Tibial nerve (tissue), 4 donors: Measurements from ENCODE around the gene LIMD2. TPM values are rescaled to one million over a fixed set of nuclear protein-coding genes. Genes with fewer than 3 reads are reported as not detected.

Source experiments
- DNase-seq, 2 donors: peaks; one replicate each; pipeline ENCODE4 v3.0.0-alpha.2; 2019; ENCODE audit warnings: low spot score in 2 of 2
- H3K27ac ChIP-seq, 4 donors: fragments of 200-600 bp; sonication (generic) in 3 of 4; one replicate each; pipeline ENCODE4 v1.5.1; 2017 to 2019; ENCODE audit warnings: mild to moderate bottlenecking in 1 of 4
- H3K27me3 ChIP-seq, 2 donors: fragments of 200-600 bp; sonication (generic) in 1 of 2; one replicate each; pipeline versions ENCODE4 v1.5.1 to v1.6.0; 2017 to 2019
- H3K36me3 ChIP-seq, 3 donors: fragments of 200-600 bp; sonication (generic); one replicate each; pipeline ENCODE4 v1.5.1; 2018 to 2019
- H3K4me1 ChIP-seq, 4 donors: fragments of 200-600 bp; sonication (generic) in 3 of 4; one replicate each; pipeline ENCODE4 v1.5.1; 2017 to 2019
- H3K4me3 ChIP-seq, 4 donors: fragments of 200-600 bp; sonication (generic) in 3 of 4; one replicate each; pipeline ENCODE4 v1.5.1; 2017 to 2019; ENCODE audit warnings: mild to moderate bottlenecking in 1 of 4, moderate library complexity in 1 of 4
- H3K9me3 ChIP-seq, 4 donors: fragments of 200-600 bp; sonication (generic) in 3 of 4; one replicate each; pipeline ENCODE4 v1.5.1; 2017 to 2019
- EP300 ChIP-seq, 2 donors: sonication (generic); formaldehyde crosslinking; IDR thresholded peaks; one replicate each; pipeline ENCODE4 v1.6.1; 2017; ENCODE audit warnings: antibody characterized with exemption in 2 of 2, mild to moderate bottlenecking in 1 of 2
- POLR2A ChIP-seq, 2 donors: fragments of 450-650 bp; IDR thresholded peaks; one replicate each; pipeline ENCODE4 v1.6.1; 2017; ENCODE audit warnings: antibody characterized with exemption in 2 of 2, mild to moderate bottlenecking in 2 of 2, moderate library complexity in 2 of 2
- WGBS, 2 donors: methylation state at CpG; one replicate each; pipeline ENCODE4 v1.1.5; 2018; 5-methylcytosine and 5-hydroxymethylcytosine counted together
- total RNA-seq, 4 donors: library from RNA; depleted of rRNA; stranded (reverse); fragments of >200 nt; gene quantifications; one replicate each; pipeline ENCODE4 v1.1.0, GENCODE V29; 2016
- TF ChIP-seq, protein P1 (sequence below), 5 experiments: fragments of 200-600 bp in 3 of 5; fragments of 450-650 bp in 2 of 5; sonication (generic) in 3 of 5; IDR thresholded peaks; one replicate each; pipeline ENCODE4 v1.5.1; 2016 to 2019; ENCODE audit warnings: antibody characterized with exemption in 5 of 5, mild to moderate bottlenecking in 3 of 5, moderate library complexity in 2 of 5

The LIMD2 gene
- 10 to 100 TPM in 3 of 4 donors, 1 to 10 TPM in 1; 7.5 to 40.2 (median 25.2) TPM for total RNA-seq

DNA sequence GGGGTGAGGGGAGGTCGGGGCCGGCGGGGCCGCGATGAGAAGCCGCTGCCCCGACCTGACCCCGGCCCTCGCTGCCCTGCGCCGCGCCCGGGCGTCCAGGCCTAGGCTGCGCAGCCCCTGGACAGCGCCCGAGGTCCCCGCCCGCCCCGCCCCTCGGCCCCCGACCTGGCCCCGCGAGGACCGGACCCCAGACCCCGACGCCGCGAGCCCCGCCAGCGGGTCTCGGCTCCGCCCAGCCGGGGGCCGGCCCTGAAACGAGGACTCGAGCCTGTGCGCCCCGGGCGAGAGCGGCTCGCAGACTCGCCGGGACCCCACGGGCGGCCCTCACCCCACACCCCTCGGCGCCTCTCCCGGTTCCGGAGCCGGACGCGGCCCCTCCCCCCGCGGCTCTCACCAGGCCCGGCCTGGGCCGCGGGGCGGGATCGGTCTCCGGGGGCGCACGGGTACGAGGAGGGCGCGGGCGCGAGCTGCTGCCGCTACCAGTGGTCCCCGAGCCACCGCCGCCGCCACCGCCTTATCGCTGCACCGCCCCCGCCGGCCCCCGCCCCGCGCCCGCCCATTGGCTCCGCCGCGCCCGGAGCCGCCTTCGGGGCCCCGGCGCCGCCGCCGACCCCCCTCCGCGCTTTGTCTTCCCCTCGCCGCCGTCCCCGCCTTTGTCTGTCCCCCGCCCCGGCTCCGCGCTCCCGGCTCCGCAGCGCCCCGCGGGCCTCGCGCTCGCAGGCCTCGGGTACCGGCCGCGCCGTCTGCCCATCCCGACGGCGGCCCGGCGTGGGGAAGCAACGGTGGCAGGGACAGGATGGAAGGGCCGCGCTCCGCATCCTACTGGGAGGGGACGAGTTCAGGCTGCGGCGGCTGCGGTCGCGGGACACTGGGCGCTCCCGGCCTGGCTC is at the start of gene LIMD2:
TSS of gene LIMD2 (minus strand) at position 488 of the 890 bp plus-strand sequence. CDS start 827 bp downstream, outside the sequence.
- WGBS, 2 donors: 0 to 3% methylated on average over 7 to 22 of the region's 133 CpGs
- Histone ChIP-seq H3K4me1 (peaks cover 0 to 65% (median 33%) of the 10 kb centered on the region in 4 donors), H3K4me3 (peak within 1 kb of the TSS; percentile 41 to 84 (median 62)), H3K36me3 (peaks cover 0 to 31% (median 0%) of the 10 kb centered on the region in 3 donors), H3K27me3 (no peaks in the 10 kb centered on the region), H3K27ac (peak within 1 kb of the TSS; percentile 55 to 97 (median 90)), H3K9me3 (no peaks in the 10 kb centered on the region)
- no peak for DNase-seq
- no peak for TF ChIP-seq EP300 (IDR thresholded peaks at IDR 0.05)
- no peak for TF ChIP-seq POLR2A (IDR thresholded peaks at IDR 0.05)
- TF ChIP-seq, protein P1, sequence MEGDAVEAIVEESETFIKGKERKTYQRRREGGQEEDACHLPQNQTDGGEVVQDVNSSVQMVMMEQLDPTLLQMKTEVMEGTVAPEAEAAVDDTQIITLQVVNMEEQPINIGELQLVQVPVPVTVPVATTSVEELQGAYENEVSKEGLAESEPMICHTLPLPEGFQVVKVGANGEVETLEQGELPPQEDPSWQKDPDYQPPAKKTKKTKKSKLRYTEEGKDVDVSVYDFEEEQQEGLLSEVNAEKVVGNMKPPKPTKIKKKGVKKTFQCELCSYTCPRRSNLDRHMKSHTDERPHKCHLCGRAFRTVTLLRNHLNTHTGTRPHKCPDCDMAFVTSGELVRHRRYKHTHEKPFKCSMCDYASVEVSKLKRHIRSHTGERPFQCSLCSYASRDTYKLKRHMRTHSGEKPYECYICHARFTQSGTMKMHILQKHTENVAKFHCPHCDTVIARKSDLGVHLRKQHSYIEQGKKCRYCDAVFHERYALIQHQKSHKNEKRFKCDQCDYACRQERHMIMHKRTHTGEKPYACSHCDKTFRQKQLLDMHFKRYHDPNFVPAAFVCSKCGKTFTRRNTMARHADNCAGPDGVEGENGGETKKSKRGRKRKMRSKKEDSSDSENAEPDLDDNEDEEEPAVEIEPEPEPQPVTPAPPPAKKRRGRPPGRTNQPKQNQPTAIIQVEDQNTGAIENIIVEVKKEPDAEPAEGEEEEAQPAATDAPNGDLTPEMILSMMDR (IDR thresholded peaks at IDR 0.05): no peak

DNA sequence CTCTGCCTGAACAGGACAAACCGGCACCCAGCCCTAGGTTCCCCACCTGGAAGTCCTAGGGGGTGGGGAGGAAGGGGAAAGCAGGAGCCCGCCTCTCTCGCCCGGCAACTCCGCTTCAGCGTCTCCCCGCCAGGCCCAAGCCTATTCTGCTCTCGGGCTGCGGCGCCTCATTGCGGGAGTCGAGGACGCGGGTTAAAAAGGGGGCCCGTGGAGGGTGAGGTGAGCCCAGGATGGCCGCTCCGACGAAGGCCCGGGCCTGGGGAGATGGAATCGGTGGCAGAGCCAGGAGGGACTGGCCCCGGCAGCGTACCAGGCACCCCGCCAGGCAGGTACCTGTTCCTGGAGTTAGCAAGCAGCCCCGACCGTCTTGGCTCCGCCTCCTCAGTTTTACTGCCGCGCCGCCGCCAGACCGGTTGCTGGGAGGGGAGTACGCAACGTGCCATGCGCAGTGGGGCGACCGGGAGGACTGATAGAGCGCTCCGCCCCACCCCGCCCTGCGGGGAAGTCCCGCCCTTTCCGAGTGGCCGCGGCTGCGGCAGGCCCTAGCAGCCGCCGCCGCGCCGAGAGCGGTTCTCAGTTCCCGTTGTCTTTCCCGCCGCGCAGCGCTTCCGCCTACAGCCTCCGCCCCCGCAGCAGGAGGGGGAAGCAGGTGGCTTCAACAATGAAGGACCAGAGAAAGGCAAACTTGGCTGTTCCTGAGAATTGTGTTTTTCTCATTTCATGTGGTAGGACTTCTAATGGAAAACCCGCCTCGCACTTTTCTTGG is 41.7 kb upstream of the LIMD2 start, which contains the start of gene STRADA:
TSS of gene STRADA (minus strand) at position 392 of the 766 bp plus-strand sequence. CDS start 13,430 bp downstream, outside the sequence.
- Histone ChIP-seq H3K4me3 (peak within 1 kb of the TSS; percentile 74 to 92 (median 86)), H3K9me3 (no peaks in the 10 kb centered on the region), H3K27me3 (no peaks in the 10 kb centered on the region), H3K27ac (peak within 1 kb of the TSS; percentile 58 to 94 (median 92)), H3K4me1 (peaks cover 0 to 25% (median 12%) of the 10 kb centered on the region in 4 donors), H3K36me3 (peaks cover 0 to 22% (median 0%) of the 10 kb centered on the region in 3 donors)
- TF ChIP-seq EP300 (IDR thresholded peaks at IDR 0.05): peak; percentile 85 to 92
- TF ChIP-seq, protein P1 (IDR thresholded peaks at IDR 0.05): peak in 1 of 5 experiments; percentile 30
- TF ChIP-seq POLR2A (IDR thresholded peaks at IDR 0.05): peak; percentile 49 to 78
- peak; percentile 94 to 95 for DNase-seq
- WGBS, 2 donors: 0 to 1% methylated on average over 41 to 46 of the region's 61 CpGs

DNA sequence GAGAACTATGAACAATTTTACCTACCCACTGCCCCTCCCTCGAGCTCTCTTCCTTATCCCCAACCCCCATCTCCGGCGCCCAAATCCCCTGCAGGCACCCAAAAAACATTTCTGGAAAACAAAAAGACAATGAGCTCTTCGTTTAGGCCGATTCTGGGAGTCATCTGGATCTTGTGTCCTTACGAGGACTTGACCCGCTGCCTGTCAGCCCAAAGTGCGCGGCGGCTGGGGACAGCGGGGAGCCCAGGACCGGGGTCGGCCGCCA is 41.1 kb upstream of the LIMD2 start:
- 0% methylated on average over 10 to 12 of the region's 14 CpGs for WGBS, 2 donors
- peaks cover 0 to 25% (median 12%) of the 10 kb centered on the region in 4 donors for H3K4me1 ChIP-seq
- peak overlapping the region; percentile 58 to 94 (median 92) for H3K27ac ChIP-seq
- no peaks in the 10 kb centered on the region for H3K9me3 ChIP-seq
- no peak for TF ChIP-seq POLR2A (IDR thresholded peaks at IDR 0.05)
- TF ChIP-seq, protein P1 (IDR thresholded peaks at IDR 0.05): no peak
- TF ChIP-seq EP300 (IDR thresholded peaks at IDR 0.05): no peak
- H3K27me3 ChIP-seq: no peaks in the 10 kb centered on the region
- H3K36me3 ChIP-seq: peaks cover 0 to 17% (median 0%) of the 10 kb centered on the region in 3 donors
- DNase-seq: no peak
- H3K4me3 ChIP-seq: peak overlapping the region; percentile 74 to 92 (median 86)

DNA sequence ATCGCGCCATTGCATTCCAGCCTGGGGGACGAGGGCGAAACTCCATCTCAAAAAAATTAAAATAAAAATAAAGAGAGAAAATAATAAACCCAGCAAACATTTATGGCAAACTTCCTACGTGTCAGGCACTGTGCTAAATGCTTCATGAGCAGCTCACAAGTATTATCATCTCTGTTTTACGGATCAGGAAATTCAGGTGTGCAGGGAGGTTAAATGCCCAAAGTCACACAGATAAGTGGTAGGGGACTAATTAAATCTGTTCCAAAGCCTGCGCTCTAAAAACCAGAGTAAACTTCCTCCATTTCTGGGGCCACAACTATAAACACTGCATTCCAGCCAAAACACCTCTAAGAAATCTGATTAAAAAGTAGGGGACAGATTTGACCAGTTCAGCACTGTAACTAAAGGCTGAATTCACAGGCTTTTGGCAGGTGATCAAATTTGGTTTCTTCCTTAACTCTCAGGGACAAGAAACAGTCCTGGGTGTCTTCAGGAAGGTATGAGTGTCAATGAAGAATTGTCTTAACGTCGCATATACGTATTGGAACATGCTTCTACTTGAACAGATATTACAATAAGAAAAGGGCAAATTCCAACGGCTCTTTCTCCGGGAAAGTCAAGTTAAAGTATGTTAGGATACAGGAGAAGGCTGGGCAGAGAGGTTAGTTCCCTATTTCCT is 40.7 kb upstream of the LIMD2 start:
- TF ChIP-seq POLR2A (IDR thresholded peaks at IDR 0.05): no peak
- TF ChIP-seq EP300 (IDR thresholded peaks at IDR 0.05): no peak
- TF ChIP-seq, protein P1 (IDR thresholded peaks at IDR 0.05): no peak
- peaks cover 0 to 12% (median 0%) of the 10 kb centered on the region in 3 donors for H3K36me3 ChIP-seq
- 39 to 41% methylated on average over 12 of the region's 12 CpGs for WGBS, 2 donors

More for the DNA sequence above, 40.7 kb upstream of the LIMD2 start:
- Histone ChIP-seq H3K4me3 (peak overlapping the region; percentile 74 to 92 (median 86)), H3K9me3 (no peaks in the 10 kb centered on the region), H3K27me3 (no peaks in the 10 kb centered on the region), H3K4me1 (peaks cover 0 to 25% (median 12%) of the 10 kb centered on the region in 4 donors), H3K27ac (peak overlapping the region in 3 of 4 donors; percentile 91 to 94 (median 92))
- DNase-seq: no peak
